Calu3 (cell line): ENCODE results near the gene SRL. TPM values are rescaled to one million over a fixed set of nuclear protein-coding genes. Genes with fewer than 3 reads are reported as not detected.
A peak's percentile ranks its signal among the peaks of the same experiment; 100 is the strongest.

ENCODE experiments used
- BruUV-seq: library from RNA; stranded (reverse); fragments of 400-500 nt; replicated peaks from 2 replicates; lab custom pipeline; 2021; lab: Mats Ljungman, UMichigan
- CTCF ChIA-PET: fragments of 300-600 bp; sonication (Branson Sonifier 250); formaldehyde crosslinking; loops from one replicate; lab custom pipeline; 2022; ENCODE audit warnings: antibody characterized with exemption; lab: Charles Lee
- DNase-seq: peaks from one replicate; pipeline ENCODE4 v3.0.0; 2022
- H3K27ac Mint-ChIP-seq: one replicate; pipeline ENCODE4 v1.8.0; 2022; ENCODE audit warnings: mixed read lengths; ENCODE audit not compliant: unreplicated experiment
- H3K27me3 Mint-ChIP-seq: one replicate; pipeline ENCODE4 v1.8.0; 2022; ENCODE audit warnings: mixed read lengths; ENCODE audit not compliant: unreplicated experiment
- H3K36me3 Mint-ChIP-seq: one replicate; pipeline ENCODE4 v1.8.0; 2022; ENCODE audit warnings: mild to moderate bottlenecking, moderate library complexity, mixed read lengths; ENCODE audit not compliant: insufficient read depth, unreplicated experiment
- H3K4me1 Mint-ChIP-seq: one replicate; pipeline ENCODE4 v1.8.0; 2022; ENCODE audit warnings: mild to moderate bottlenecking, low read depth, mixed read lengths; ENCODE audit not compliant: unreplicated experiment
- H3K4me3 Mint-ChIP-seq: one replicate; pipeline ENCODE4 v1.8.0; 2022; ENCODE audit warnings: mild to moderate bottlenecking, low read depth, moderate library complexity, mixed read lengths; ENCODE audit not compliant: unreplicated experiment
- H3K9me3 Mint-ChIP-seq: one replicate; pipeline ENCODE4 v1.8.0; 2022; ENCODE audit warnings: low read depth, mixed read lengths; ENCODE audit not compliant: unreplicated experiment
- intact Hi-C: fragments of 100-400 bp; cut with micrococcal nuclease; formaldehyde crosslinking; loops from one replicate; pipeline ENCODE4 v1.10.0; 2022; ENCODE audit not compliant: unreplicated experiment
- total RNA-seq: library from RNA; stranded (reverse); gene quantifications from 2 replicates; pipeline ENCODE4 v1.2.3, GENCODE V29; 2022
- TF ChIP-seq, protein P1 (sequence below): fragments of 200-600 bp; IDR thresholded peaks from one replicate; pipeline ENCODE4 v1.8.0; 2022; ENCODE audit warnings: antibody characterized with exemption; ENCODE audit not compliant: unreplicated experiment

SRL gene
- total RNA-seq, 1 experiment from 2014 or later = not detected

DNA sequence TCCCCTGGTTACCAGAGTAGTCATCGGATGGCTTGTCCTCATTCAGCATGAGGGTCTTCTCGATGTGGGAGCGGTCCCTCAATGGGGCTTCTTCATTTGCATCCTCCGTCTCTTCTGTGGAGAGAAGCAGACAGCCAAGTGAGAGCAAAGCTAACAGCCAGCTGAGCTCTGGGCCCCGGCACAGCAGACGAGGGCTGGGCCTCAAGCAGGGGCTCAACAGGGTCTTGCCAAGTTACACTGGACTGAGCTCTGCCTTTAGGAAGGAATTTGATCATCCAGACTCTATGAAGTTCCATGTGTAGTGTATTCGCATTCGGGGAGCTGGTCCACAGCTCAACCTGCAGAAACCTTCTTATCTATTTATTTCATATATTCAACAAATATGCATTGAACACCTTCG lies 37.4 kb downstream of the SRL start:
- BruUV-seq = no TSS peak
- peaks cover 18% of the 10 kb centered on the region for H3K27me3 Mint-ChIP-seq
- intact Hi-C loops = loop anchor here (5.0 kb wide), 1 partner anchor 222 kb away; no protein-coding TSS in a partner anchor
- no peak for DNase-seq
- H3K4me3 Mint-ChIP-seq = no peak overlapping the region
- CTCF ChIA-PET = interaction anchor here (3.5 kb wide), 1 partner anchor 49 kb away, joined by 18 read pairs; no protein-coding TSS in a partner anchor
- no peaks in the 10 kb centered on the region for H3K9me3 Mint-ChIP-seq
- H3K27ac Mint-ChIP-seq = no peak overlapping the region
- TF ChIP-seq, protein P1, sequence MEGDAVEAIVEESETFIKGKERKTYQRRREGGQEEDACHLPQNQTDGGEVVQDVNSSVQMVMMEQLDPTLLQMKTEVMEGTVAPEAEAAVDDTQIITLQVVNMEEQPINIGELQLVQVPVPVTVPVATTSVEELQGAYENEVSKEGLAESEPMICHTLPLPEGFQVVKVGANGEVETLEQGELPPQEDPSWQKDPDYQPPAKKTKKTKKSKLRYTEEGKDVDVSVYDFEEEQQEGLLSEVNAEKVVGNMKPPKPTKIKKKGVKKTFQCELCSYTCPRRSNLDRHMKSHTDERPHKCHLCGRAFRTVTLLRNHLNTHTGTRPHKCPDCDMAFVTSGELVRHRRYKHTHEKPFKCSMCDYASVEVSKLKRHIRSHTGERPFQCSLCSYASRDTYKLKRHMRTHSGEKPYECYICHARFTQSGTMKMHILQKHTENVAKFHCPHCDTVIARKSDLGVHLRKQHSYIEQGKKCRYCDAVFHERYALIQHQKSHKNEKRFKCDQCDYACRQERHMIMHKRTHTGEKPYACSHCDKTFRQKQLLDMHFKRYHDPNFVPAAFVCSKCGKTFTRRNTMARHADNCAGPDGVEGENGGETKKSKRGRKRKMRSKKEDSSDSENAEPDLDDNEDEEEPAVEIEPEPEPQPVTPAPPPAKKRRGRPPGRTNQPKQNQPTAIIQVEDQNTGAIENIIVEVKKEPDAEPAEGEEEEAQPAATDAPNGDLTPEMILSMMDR = no peak
- H3K4me1 Mint-ChIP-seq = peaks cover 12% of the 10 kb centered on the region
- peaks cover 8% of the 10 kb centered on the region for H3K36me3 Mint-ChIP-seq

DNA sequence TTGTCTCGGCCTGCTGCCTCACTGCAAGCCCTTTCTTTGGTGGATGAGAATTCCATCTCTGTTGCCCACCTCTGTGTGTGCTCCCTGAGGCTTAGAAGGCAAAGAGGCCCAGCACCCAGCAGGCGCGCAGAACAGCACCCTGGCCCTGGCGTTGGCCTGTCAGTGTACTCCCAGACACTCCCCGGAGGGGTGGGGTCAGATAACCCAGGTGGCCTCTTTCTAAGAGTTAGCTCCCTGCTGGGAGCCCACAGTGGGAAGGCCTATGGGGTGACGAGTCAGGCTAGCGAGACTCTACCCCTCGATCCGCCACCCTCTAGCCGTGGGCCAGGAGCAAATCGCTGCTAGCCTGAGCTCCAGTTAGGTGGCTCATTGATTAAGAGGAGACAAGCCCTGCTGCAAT lies 38.1 kb downstream of the SRL start:
- CTCF ChIA-PET = interaction anchor here (3.5 kb wide), 1 partner anchor 50 kb away, joined by 18 read pairs; no protein-coding TSS in a partner anchor

DNA sequence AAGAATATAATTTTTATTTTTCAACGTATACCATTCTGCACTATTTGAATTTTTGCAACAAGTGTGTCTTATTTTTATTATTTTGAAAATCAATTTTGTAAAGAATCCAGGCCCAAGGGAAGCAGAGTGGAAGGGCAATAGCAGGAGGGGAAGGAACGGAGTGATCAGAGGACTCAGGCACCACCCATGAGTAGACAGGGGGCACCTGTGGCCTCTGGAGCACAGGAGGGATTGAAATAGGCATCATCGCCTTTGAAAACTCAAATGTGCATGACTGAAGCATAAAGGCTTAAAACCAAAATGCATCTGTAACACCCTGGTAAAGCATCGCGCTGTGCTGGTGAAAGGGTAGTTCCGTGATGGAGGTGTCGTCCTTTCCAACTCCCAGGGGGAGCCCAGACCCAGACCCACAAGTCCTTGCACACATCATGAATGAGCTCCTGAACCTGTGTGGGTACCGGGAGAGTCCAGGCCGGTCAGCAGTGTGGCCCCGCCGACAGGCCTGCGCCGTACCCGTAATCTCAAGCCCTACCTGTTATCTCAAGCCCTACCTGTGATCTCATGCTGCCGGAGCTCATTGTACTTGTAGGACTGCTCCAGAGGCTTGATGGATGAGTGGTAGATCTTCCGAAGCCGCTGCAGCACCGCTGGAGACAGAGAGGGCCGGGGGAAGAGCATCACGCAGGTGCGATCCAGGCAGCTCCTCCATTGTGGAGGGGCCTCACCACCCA lies 39.1 kb downstream of the SRL start:
- Mint-ChIP-seq H3K27ac (no peak overlapping the region), H3K4me1 (peaks cover 12% of the 10 kb centered on the region), H3K27me3 (peaks cover 14% of the 10 kb centered on the region), H3K9me3 (no peaks in the 10 kb centered on the region), H3K4me3 (no peak overlapping the region), H3K36me3 (peaks cover 8% of the 10 kb centered on the region)
- TF ChIP-seq, protein P1 = no peak
- no TSS peak for BruUV-seq
- DNase-seq = no peak
- CTCF ChIA-PET = interaction anchor here (0.7 to 3.5 kb wide), 2 partner anchors 51 to 125 kb away, joined by 3 to 18 read pairs; no protein-coding TSS in a partner anchor
- intact Hi-C loops = loop anchor here (5.0 kb wide), 1 partner anchor 220 kb away; no protein-coding TSS in a partner anchor

More for the DNA sequence above, 38.1 kb downstream of the SRL start:
- no peak overlapping the region for H3K4me3 Mint-ChIP-seq
- DNase-seq = no peak
- H3K4me1 Mint-ChIP-seq = peaks cover 12% of the 10 kb centered on the region
- H3K27me3 Mint-ChIP-seq = peaks cover 18% of the 10 kb centered on the region
- peaks cover 8% of the 10 kb centered on the region for H3K36me3 Mint-ChIP-seq
- no TSS peak for BruUV-seq
- intact Hi-C loops = loop anchor here (5.0 kb wide), 1 partner anchor 221 kb away; no protein-coding TSS in a partner anchor
- H3K9me3 Mint-ChIP-seq = no peaks in the 10 kb centered on the region
- no peak overlapping the region for H3K27ac Mint-ChIP-seq
- TF ChIP-seq, protein P1 = no peak

DNA sequence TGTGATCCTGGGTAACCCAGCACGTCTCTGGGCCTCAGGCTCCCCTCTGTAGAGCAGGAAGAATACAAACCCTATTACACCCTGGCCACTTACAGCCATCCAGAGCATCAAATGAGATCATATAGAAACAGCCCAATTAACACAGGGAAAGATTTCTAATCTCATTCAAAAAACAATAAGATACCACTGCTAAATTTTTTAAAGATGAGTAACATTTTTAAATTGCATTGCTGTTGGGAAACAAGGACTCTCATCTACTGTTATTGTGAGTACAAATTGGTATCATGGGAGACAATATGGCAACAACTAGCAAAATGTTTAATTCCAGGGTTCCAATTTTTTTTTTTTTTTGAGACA lies 41.1 kb downstream of the SRL start:
- BruUV-seq = no TSS peak
- Mint-ChIP-seq H3K9me3 (no peaks in the 10 kb centered on the region), H3K4me3 (no peak overlapping the region), H3K27me3 (no peaks in the 10 kb centered on the region), H3K27ac (peak overlapping the region; percentile 69), H3K36me3 (peaks cover 8% of the 10 kb centered on the region), H3K4me1 (peaks cover 12% of the 10 kb centered on the region)
- TF ChIP-seq, protein P1 = no peak
- intact Hi-C loops = loop anchor here (1.0 to 5.0 kb wide), 3 partner anchors 54 to 218 kb away; no protein-coding TSS in a partner anchor
- CTCF ChIA-PET = interaction anchor here (0.6 to 4.2 kb wide), 26 partner anchors 9 to 237 kb away, joined by 3 to 127 read pairs (median 4); partner anchors contain the start of genes PAM16 and TFAP4
- DNase-seq = no peak
